NCI-H226 (cell line): ENCODE results near the gene ST7.
"Not testable (repeated sequence)": the region's sequence is repeated elsewhere in the genome, so short reads cannot be mapped to it uniquely, and the experiment has no call there.

ENCODE experiments used
- DNase-seq: peaks from one replicate; pipeline ENCODE4 v3.0.0-alpha.2; 2015

The ST7 gene

GRCh38 chr7:116953372-116953905 lies at the start of gene ST7:
TSS of gene ST7 (plus strand) at chr7:116953501. CDS start at chr7:116953541, 40 bp downstream.
- peak; percentile 46 for DNase-seq

- DNase-seq, result no peak
These were observed 46.9 kb upstream of the ST7 start for GRCh38 chr7:116906391-116906790.

- no peak for DNase-seq
These were observed 42.9 kb upstream of the ST7 start for GRCh38 chr7:116910383-116910782.

GRCh38 chr7:116911801-116912200 lies 41.5 kb upstream of the ST7 start:
- no peak for DNase-seq

- DNase-seq, result no peak
These were observed 40.9 kb upstream of the ST7 start for GRCh38 chr7:116912269-116912909.

- no peak for DNase-seq
These were observed 34.6 kb upstream of the ST7 start for GRCh38 chr7:116918704-116919103.

GRCh38 chr7:116920359-116920758 lies 32.9 kb upstream of the ST7 start:
- DNase-seq, result no peak

- no peak for DNase-seq
These were observed 30.8 kb upstream of the ST7 start for GRCh38 chr7:116922545-116922944.

- DNase-seq, result no peak
These were observed 28.6 kb upstream of the ST7 start for GRCh38 chr7:116924741-116925140.

- no peak for DNase-seq
These were observed 24.3 kb upstream of the ST7 start for GRCh38 chr7:116929021-116929420.

- DNase-seq, result peak; percentile 57
These were observed 23.1 kb upstream of the ST7 start for GRCh38 chr7:116929914-116930913.

- DNase-seq, result no peak
These were observed 20.7 kb upstream of the ST7 start for GRCh38 chr7:116932566-116932965.

GRCh38 chr7:116933465-116933864 lies 19.8 kb upstream of the ST7 start:
- DNase-seq, result no peak

GRCh38 chr7:116934580-116934979 lies 18.7 kb upstream of the ST7 start:
- no peak for DNase-seq

GRCh38 chr7:116936844-116937243 lies 16.5 kb upstream of the ST7 start:
- not testable (repeated sequence) for DNase-seq

- DNase-seq, result no peak
These were observed 14.6 kb upstream of the ST7 start for GRCh38 chr7:116938678-116939077.

GRCh38 chr7:116940689-116941370 lies 12.5 kb upstream of the ST7 start:
- no peak for DNase-seq

GRCh38 chr7:116942504-116942903 lies 10.8 kb upstream of the ST7 start:
- no peak for DNase-seq

GRCh38 chr7:116948934-116949333 lies 4.4 kb upstream of the ST7 start:
- peak; percentile 22 for DNase-seq

GRCh38 chr7:116949941-116950801 lies 3.1 kb upstream of the ST7 start:
- DNase-seq, result no peak

- DNase-seq, result no peak
These were observed 2.4 kb upstream of the ST7 start for GRCh38 chr7:116950889-116951351.
